ENCODE measurements around the gene BPIFB6. TPM values are rescaled to one million over a fixed set of nuclear protein-coding genes. Genes with fewer than 3 reads are reported as not detected.

The BPIFB6 gene
- total and polyA plus RNA-seq, 3 donors from 2014 or later, result 0.24 TPM; not detected in 2

DNA sequence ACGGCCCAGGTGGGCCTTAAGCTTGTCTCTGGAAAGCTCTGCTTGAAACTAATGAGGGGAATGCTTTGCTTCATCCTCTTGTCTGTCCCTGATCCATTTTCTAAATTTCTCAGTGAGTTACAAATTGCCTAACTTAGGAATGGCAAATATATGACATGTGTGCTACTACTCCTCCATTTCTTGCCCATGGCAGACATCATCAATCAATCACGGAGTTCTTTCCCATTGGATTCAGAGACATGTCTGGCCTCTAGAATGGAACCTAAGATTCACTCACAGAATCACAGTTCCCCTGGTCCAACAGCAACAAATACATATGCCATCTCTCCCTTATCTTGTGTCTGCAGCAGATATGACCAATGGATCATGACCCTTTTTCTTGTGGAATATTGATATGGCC, 41.4 kb downstream of the BPIFB6 start:
- 90 to 95% methylated on average over 2 of the region's 2 CpGs for WGBS, 2 donors
- intact Hi-C loops (cut with DNase I; ENCODE audit: low total_unique reads), result no loop called here
- no peaks in the 10 kb centered on the region for H3K27me3 ChIP-seq

GRCh38 chr20:33074675-33075074, 43.2 kb downstream of the BPIFB6 start:
- H3K36me3 ChIP-seq (ENCODE audit: low read depth, missing control alignments), result no peaks in the 10 kb centered on the region
- intact Hi-C loops (cut with DNase I; ENCODE audit: low total_unique reads), result no loop called here
- H3K9me3 ChIP-seq, result no peaks in the 10 kb centered on the region
- no peak overlapping the region for H3K4me3 ChIP-seq
- H3K27ac ChIP-seq, result no peak overlapping the region
- DNase-seq, result no peak
- H3K4me1 ChIP-seq, result no peaks in the 10 kb centered on the region
- TF ChIP-seq, protein P1, sequence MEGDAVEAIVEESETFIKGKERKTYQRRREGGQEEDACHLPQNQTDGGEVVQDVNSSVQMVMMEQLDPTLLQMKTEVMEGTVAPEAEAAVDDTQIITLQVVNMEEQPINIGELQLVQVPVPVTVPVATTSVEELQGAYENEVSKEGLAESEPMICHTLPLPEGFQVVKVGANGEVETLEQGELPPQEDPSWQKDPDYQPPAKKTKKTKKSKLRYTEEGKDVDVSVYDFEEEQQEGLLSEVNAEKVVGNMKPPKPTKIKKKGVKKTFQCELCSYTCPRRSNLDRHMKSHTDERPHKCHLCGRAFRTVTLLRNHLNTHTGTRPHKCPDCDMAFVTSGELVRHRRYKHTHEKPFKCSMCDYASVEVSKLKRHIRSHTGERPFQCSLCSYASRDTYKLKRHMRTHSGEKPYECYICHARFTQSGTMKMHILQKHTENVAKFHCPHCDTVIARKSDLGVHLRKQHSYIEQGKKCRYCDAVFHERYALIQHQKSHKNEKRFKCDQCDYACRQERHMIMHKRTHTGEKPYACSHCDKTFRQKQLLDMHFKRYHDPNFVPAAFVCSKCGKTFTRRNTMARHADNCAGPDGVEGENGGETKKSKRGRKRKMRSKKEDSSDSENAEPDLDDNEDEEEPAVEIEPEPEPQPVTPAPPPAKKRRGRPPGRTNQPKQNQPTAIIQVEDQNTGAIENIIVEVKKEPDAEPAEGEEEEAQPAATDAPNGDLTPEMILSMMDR (IDR thresholded peaks at IDR 0.05), result no peak
- no peak for TF ChIP-seq POLR2A (IDR thresholded peaks at IDR 0.05)
- WGBS, 2 donors, result 89 to 97% methylated on average over 2 of the region's 2 CpGs
- no peaks in the 10 kb centered on the region for H3K27me3 ChIP-seq

More for the DNA sequence above, 41.4 kb downstream of the BPIFB6 start:
- Histone ChIP-seq H3K9me3 (no peaks in the 10 kb centered on the region), H3K4me3 (no peak overlapping the region), H3K27ac (no peak overlapping the region), H3K4me1 (no peaks in the 10 kb centered on the region), H3K36me3 (ENCODE audit: low read depth, missing control alignments) (no peaks in the 10 kb centered on the region)
- TF ChIP-seq, protein P1 (IDR thresholded peaks at IDR 0.05), result no peak
- TF ChIP-seq POLR2A (IDR thresholded peaks at IDR 0.05), result no peak
- DNase-seq, result no peak

- H3K4me1 ChIP-seq, result no peaks in the 10 kb centered on the region
- DNase-seq, result no peak
- no peaks in the 10 kb centered on the region for H3K27me3 ChIP-seq
- H3K4me3 ChIP-seq, result no peak overlapping the region
- no peak for TF ChIP-seq POLR2A (IDR thresholded peaks at IDR 0.05)
- TF ChIP-seq, protein P1 (IDR thresholded peaks at IDR 0.05), result no peak
- WGBS, 2 donors, result 47 to 54% methylated on average over 6 of the region's 6 CpGs
- no peaks in the 10 kb centered on the region for H3K9me3 ChIP-seq
- H3K27ac ChIP-seq, result no peak overlapping the region
- intact Hi-C loops (cut with DNase I; ENCODE audit: low total_unique reads), result no loop called here
- H3K36me3 ChIP-seq (ENCODE audit: low read depth, missing control alignments), result no peaks in the 10 kb centered on the region
These were observed 43.8 kb downstream of the BPIFB6 start for GRCh38 chr20:33075281-33075680.

GRCh38 chr20:33076662-33077372, 45.4 kb downstream of the BPIFB6 start:
- Histone ChIP-seq H3K36me3 (ENCODE audit: low read depth, missing control alignments) (no peaks in the 10 kb centered on the region), H3K9me3 (no peaks in the 10 kb centered on the region), H3K27me3 (no peaks in the 10 kb centered on the region), H3K27ac (no peak overlapping the region), H3K4me3 (no peak overlapping the region), H3K4me1 (no peaks in the 10 kb centered on the region)
- TF ChIP-seq POLR2A (IDR thresholded peaks at IDR 0.05), result no peak
- TF ChIP-seq, protein P1 (IDR thresholded peaks at IDR 0.05), result peak in 1 of 3 experiments; percentile 18
- intact Hi-C loops (cut with DNase I; ENCODE audit: low total_unique reads), result no loop called here
- WGBS, 2 donors, result 72 to 86% methylated on average over 5 to 6 of the region's 6 CpGs
- no peak for DNase-seq

DNA sequence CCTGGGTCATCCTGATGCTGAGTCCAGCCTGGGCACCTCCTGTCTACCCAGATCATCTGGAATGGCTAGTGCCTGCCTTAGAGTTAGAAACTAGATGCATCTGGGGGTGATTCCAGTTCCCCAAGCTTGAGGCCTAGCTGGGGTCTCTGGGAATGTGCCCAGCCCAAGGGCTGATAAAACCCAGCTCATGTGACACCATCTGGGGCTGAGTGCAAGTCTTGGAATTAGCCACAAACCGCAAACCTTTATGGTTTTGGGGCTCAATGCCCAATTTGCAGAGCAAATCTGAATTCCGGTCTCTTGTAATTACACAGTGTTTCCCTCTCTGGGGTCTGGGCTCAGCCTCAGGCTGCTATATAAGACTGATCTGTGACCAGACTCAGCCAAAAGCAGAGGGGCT, 47.8 kb downstream of the BPIFB6 start, which contains the start of gene BPIFB4:
Gene BPIFB4, plus strand, starts transcription at position 385 of the 400 bp plus-strand sequence. CDS start 1,884 bp downstream, outside the sequence.
- DNase-seq, result no peak
- Histone ChIP-seq H3K27ac (no peak within 1 kb of the TSS), H3K4me1 (no peaks in the 10 kb centered on the region), H3K4me3 (no peak within 1 kb of the TSS), H3K27me3 (no peaks in the 10 kb centered on the region), H3K9me3 (no peaks in the 10 kb centered on the region), H3K36me3 (ENCODE audit: low read depth, missing control alignments) (no peaks in the 10 kb centered on the region)
- TF ChIP-seq, protein P1 (IDR thresholded peaks at IDR 0.05), result no peak
- TF ChIP-seq POLR2A (IDR thresholded peaks at IDR 0.05), result no peak
- intact Hi-C loops (cut with DNase I; ENCODE audit: low total_unique reads), result no loop called here
- WGBS, 2 donors, result 74 to 89% methylated on average over 2 of the region's 2 CpGs
